Breast epithelium (tissue), 4 donors: ENCODE data around the gene MACROD2. TPM values are rescaled to one million over a fixed set of nuclear protein-coding genes. Genes with fewer than 3 reads are reported as not detected.

Source experiments
- DNase-seq, 2 donors: peaks; one replicate each; pipeline ENCODE4 v3.0.0-alpha.2; 2019; ENCODE audit warnings: low spot score in 2 of 2
- H3K27ac ChIP-seq, 2 donors: fragments of 200-600 bp; sonication (generic) in 1 of 2; one replicate each; pipeline ENCODE4 v1.5.1; 2016 to 2019; ENCODE audit warnings: mild to moderate bottlenecking in 1 of 2
- H3K27me3 ChIP-seq, 2 donors: fragments of 200-600 bp; sonication (generic) in 1 of 2; one replicate each; pipeline versions ENCODE4 v1.5.1 to v1.6.0; 2017 to 2019; ENCODE audit warnings: control low read depth in 1 of 2, mild to moderate bottlenecking in 1 of 2
- H3K36me3 ChIP-seq: fragments of 200-600 bp; one replicate; pipeline ENCODE4 v1.5.1; 2019
- H3K4me1 ChIP-seq, 2 donors: fragments of 200-600 bp; sonication (generic); one replicate each; pipeline ENCODE4 v1.5.1; 2016 to 2019; ENCODE audit warnings: control low read depth in 1 of 2
- H3K4me3 ChIP-seq, 3 donors: fragments of 200-600 bp; sonication (generic); 1 replicate in 2 of 3; 2 replicates in 1 of 3; pipeline ENCODE4 v1.5.1; 2016 to 2019; ENCODE audit warnings: mild to moderate bottlenecking in 3 of 3, moderate library complexity in 2 of 3
- H3K9me3 ChIP-seq, 2 donors: fragments of 200-600 bp; sonication (generic) in 1 of 2; one replicate each; pipeline ENCODE4 v1.5.1; 2016 to 2019; ENCODE audit warnings: control low read depth in 1 of 2
- CTCF ChIP-seq, 3 donors: fragments of 450-650 bp; IDR thresholded peaks; one replicate each; pipeline ENCODE4 v1.5.1; 2016 to 2017; ENCODE audit warnings: antibody characterized with exemption in 3 of 3, mild to moderate bottlenecking in 3 of 3, moderate library complexity in 3 of 3
- POLR2A ChIP-seq: fragments of 450-650 bp; IDR thresholded peaks from one replicate; pipeline ENCODE4 v1.6.1; 2016; ENCODE audit warnings: antibody characterized with exemption, mild to moderate bottlenecking, moderate library complexity
- POLR2AphosphoS5 ChIP-seq, 3 donors: sonication (generic); formaldehyde crosslinking; IDR thresholded peaks; one replicate each; pipeline ENCODE4 v1.6.1; 2017; ENCODE audit warnings: antibody characterized with exemption in 3 of 3
- intact Hi-C: fragments of 100-400 bp; cut with DNase I; formaldehyde crosslinking; loops from one replicate; pipeline ENCODE4 v1.15.1; 2023; ENCODE audit warnings: low total_unique reads
- total RNA-seq, 3 donors: library from RNA; depleted of rRNA; stranded (reverse); fragments of >200 nt; gene quantifications; one replicate each; pipeline ENCODE4 v1.1.0, GENCODE V29; 2016

MACROD2 gene
- total RNA-seq, 3 donors from 2014 or later, result 6.7 to 26.8 (median 8.8) TPM

DNA sequence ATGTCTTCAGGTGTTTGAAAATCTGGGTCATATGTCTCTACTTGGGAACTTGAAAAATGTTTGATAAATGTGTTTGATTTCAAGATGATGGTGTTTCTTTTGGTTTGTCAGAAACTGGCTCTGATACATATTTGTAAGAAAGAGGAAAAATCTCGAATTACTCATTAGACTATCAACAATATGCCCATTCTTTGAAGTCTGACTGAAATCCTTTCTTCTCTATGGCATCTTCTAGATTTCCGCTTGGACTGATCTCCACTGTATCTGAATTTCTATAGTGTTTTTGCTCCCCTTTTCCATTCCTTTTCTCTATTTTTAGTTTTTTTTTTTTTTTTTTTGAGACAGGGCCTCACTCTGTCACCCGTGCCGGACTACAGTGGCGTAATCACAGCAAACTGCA is 1481.5 kb downstream of the MACROD2 start:
- Histone ChIP-seq H3K9me3 (no peaks in the 10 kb centered on the region), H3K27ac (no peak overlapping the region), H3K4me3 (no peak overlapping the region), H3K27me3 (no peaks in the 10 kb centered on the region), H3K4me1 (no peaks in the 10 kb centered on the region), H3K36me3 (no peaks in the 10 kb centered on the region)
- TF ChIP-seq POLR2AphosphoS5 (IDR thresholded peaks at IDR 0.05), result no peak
- no peak for TF ChIP-seq CTCF (IDR thresholded peaks at IDR 0.05)
- no peak for TF ChIP-seq POLR2A
- intact Hi-C loops, result loop anchor here (2.0 kb wide), 1 partner anchor 68 kb away; no protein-coding TSS in a partner anchor
- DNase-seq, result no peak

- intact Hi-C loops, result no loop called here
- no peaks in the 10 kb centered on the region for H3K27me3 ChIP-seq
- no peaks in the 10 kb centered on the region for H3K9me3 ChIP-seq
- no peak for DNase-seq
- H3K4me1 ChIP-seq, result no peaks in the 10 kb centered on the region
- H3K27ac ChIP-seq, result no peak overlapping the region
- no peaks in the 10 kb centered on the region for H3K36me3 ChIP-seq
- no peak for TF ChIP-seq POLR2AphosphoS5 (IDR thresholded peaks at IDR 0.05)
- TF ChIP-seq CTCF (IDR thresholded peaks at IDR 0.05), result no peak
- no peak for TF ChIP-seq POLR2A
- no peak overlapping the region for H3K4me3 ChIP-seq
Observed at GRCh38 chr20:15482525-15482924, 1487.2 kb downstream of the MACROD2 start.

DNA sequence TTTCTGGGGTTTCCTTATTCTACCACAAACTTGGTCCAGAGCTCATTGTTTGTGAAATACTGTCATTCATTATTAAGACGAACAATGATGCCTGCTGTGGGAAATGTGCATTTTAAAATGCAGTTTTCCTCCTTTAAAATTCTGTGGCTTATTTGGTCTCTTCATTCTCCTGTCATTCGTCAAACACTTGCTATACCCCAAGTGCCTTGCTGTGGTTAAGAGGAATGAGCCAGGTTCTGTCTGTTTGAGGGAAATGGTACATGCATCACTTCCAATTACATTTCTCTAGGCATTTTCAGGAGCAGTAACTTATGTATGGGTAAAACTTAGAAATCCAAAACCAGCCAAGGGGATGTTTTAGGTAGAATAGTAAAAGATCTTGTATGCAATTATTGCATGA is 1490.2 kb downstream of the MACROD2 start:
- intact Hi-C loops, result no loop called here
- no peak for TF ChIP-seq POLR2AphosphoS5 (IDR thresholded peaks at IDR 0.05)
- TF ChIP-seq CTCF (IDR thresholded peaks at IDR 0.05), result no peak
- TF ChIP-seq POLR2A, result no peak

GRCh38 chr20:15487030-15487429 is 1491.7 kb downstream of the MACROD2 start:
- Histone ChIP-seq H3K27me3 (no peaks in the 10 kb centered on the region), H3K36me3 (no peaks in the 10 kb centered on the region), H3K4me1 (no peaks in the 10 kb centered on the region), H3K9me3 (no peaks in the 10 kb centered on the region), H3K27ac (no peak overlapping the region), H3K4me3 (no peak overlapping the region)
- intact Hi-C loops, result no loop called here
- TF ChIP-seq POLR2A, result no peak
- no peak for TF ChIP-seq POLR2AphosphoS5 (IDR thresholded peaks at IDR 0.05)
- no peak for TF ChIP-seq CTCF (IDR thresholded peaks at IDR 0.05)
- no peak for DNase-seq

More for the DNA sequence above, 1490.2 kb downstream of the MACROD2 start:
- DNase-seq, result no peak
- Histone ChIP-seq H3K4me3 (no peak overlapping the region), H3K36me3 (no peaks in the 10 kb centered on the region), H3K27me3 (no peaks in the 10 kb centered on the region), H3K9me3 (no peaks in the 10 kb centered on the region), H3K4me1 (no peaks in the 10 kb centered on the region), H3K27ac (no peak overlapping the region)

- no peaks in the 10 kb centered on the region for H3K9me3 ChIP-seq
- H3K27ac ChIP-seq, result no peak overlapping the region
- no peak for TF ChIP-seq POLR2AphosphoS5 (IDR thresholded peaks at IDR 0.05)
- TF ChIP-seq POLR2A, result no peak
- no peak for TF ChIP-seq CTCF (IDR thresholded peaks at IDR 0.05)
- no peaks in the 10 kb centered on the region for H3K27me3 ChIP-seq
- no peak overlapping the region for H3K4me3 ChIP-seq
- no peak for DNase-seq
- no peaks in the 10 kb centered on the region for H3K4me1 ChIP-seq
- intact Hi-C loops, result no loop called here
- H3K36me3 ChIP-seq, result no peaks in the 10 kb centered on the region
Observed at GRCh38 chr20:15487682-15488081, 1492.4 kb downstream of the MACROD2 start.
